GM21529 (cell line): ENCODE results near the gene SLC9A3.
"Not testable (repeated sequence)": the region's sequence is repeated elsewhere in the genome, so short reads cannot be mapped to it uniquely, and the experiment has no call there.

ENCODE experiments used
- ATAC-seq: cut with Tn5 transposase; IDR thresholded peaks from one replicate; pipeline ENCODE4 v1.9.1; 2021; ENCODE audit not compliant: unreplicated experiment

SLC9A3 gene

DNA sequence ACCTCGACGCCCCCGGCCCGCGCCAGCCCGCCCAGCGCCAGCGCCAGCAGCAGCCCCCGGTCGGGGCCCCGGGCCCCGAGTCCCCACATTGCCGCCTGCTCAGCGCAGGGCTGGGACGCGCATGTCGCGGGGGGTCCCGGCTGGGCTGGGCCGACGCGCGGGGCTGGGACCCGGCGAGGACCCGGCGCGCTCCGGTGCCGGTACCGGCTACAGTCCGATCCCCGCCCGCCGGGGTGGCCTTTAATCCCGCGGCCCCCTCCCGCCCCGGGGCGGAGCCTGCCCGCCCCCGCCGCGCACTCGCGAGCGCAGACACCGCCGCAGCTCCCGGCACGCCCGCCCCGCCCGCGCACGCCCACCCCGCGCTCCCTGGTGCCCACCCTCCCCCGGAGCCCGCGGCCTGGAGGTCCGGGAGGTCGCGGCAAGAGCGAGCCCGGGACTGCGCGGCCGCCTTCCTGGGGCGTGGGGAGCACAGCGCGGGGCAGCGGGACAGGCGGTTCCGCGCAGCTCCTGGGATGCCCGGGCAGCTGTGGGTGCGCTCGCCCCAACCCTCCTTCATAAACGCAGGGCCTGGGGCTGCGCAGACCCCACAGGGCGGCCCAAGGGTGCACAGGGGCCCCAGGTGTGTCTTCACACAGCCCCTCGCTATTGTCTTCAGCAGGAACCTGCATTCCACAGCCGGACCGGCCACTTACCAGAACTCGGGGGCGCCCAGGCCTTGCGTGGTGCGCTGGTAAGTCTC lies at the start of gene SLC9A3:
Gene SLC9A3, minus strand, starts transcription at position 216 of the 739 bp plus-strand sequence.
- no peak for ATAC-seq

DNA sequence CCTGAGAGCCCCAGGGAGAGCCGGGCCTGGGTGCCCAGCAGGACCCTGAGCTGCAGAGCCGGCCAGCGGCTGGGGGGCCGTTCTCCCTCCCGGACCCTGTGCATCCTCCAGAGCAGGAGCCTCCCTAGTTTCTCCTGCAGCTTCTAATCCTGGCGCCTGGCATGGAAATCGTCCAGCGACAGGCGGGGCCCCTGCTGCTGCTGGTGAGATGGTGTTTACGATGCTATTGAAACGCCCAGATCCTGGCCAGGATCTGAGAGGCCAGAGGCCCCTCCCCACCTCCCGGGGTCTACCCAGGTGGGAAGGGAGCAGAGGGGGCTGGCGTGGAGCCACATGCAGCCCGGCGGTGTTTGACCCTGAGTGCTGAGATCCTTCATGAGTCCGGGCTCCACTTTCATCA lies 49.7 kb upstream of the SLC9A3 start:
- no peak for ATAC-seq

DNA sequence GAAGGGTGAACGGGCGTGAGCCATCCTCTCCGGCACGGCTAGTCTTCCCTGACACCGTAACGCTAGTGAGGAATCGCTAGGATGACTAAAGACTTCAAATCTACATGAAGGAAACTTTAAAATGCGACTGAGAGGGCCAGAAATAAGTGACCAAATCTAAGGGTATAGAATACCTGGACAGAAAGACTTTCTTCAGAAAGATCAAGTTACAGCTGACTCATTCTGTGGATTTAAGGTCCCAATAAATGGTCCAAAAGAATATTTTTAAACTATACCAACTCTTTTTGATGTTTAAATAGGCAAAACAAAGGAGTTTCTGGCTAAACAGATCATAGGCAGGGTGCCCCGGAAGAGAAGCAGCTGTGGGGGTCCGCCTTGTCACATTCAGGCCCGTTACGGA lies 49.0 kb upstream of the SLC9A3 start:
- ATAC-seq = no peak

DNA sequence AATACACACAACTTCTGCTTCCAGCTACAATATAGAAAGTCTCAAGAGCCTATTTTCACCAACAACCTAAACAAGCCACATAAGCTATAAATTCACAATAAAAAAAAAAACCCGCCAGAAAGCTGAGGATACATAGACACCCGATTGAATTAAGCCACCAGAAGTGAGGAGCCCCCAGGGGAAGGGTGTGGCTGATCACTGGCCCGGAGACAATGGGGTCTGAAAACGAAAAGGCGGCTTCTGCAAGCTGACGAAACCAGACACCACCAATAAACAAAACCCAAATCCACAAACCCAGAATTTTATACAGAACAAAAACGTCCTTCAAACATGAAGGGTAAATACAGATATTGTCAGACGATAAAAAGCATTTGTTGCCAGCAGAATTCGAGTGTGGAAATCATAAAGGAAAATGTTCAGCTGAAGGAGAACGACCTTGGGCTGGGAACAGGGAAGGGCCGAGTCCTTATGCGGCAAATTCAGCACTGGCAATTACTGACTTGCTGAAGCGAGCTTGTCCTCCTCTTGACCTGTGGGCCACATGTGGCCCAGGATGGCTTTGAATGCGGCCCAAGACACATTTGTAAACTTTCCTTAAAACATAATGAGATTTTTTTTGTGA lies 48.3 kb upstream of the SLC9A3 start:
- ATAC-seq = no peak

DNA sequence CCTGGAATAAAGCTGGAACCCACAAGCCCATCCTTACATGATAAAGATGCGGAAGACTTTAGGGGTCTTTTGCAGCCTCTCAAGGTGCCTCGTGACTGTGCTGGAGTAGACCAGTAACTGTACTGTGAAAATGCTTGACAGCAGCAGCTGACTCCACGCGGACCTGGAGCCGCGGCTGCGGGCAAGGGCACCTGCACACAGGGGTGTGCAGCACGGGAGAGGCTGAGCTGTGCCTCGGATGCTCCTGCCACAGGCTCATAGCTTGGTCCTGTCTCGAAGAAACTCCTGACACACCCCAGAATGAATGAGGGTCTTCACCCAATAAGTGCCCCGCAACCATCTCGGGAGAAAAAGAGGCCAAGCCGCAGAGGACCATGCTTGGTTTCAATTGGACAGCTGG lies 47.5 kb upstream of the SLC9A3 start:
- no peak for ATAC-seq

DNA sequence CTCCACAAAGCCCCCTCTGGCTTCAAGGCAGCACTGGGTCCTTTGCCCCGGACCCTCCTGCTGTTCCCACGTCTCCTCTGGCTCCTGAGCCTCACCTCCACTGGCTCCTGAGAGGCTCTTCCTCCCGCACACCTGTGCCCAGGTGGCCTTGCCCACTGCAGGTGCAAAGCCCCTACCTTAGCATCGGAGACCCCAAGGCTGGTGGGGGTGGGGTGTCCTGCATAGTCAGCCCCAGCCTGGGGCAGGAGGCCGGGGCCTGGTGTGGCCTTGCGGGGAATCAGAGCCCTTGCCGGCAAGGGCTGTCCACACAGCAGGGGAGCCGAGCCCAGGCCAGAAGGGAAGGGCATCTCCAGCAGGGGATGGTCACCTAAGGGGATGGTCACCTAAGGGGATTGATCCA lies 46.6 kb upstream of the SLC9A3 start:
- ATAC-seq = no peak

DNA sequence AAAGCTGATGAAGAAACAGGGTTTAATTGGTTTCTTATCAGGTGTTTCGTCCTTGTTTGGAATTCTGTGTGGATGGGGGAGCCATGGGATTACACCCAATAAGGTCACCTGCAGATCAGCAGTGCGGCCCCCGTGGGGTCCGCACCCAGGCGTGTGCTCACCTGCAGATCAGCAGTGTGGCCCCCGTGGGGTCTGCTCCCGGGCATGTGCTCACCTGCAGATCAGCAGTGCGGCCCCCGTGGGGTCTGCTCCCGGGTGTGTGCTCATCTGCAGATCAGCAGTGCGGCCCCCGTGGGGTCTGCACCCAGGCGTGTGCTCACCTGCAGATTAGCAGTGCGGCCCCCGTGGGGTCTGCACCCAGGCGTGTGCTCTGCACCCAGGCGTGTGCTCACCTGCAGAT lies 46.2 kb upstream of the SLC9A3 start:
- no peak for ATAC-seq

DNA sequence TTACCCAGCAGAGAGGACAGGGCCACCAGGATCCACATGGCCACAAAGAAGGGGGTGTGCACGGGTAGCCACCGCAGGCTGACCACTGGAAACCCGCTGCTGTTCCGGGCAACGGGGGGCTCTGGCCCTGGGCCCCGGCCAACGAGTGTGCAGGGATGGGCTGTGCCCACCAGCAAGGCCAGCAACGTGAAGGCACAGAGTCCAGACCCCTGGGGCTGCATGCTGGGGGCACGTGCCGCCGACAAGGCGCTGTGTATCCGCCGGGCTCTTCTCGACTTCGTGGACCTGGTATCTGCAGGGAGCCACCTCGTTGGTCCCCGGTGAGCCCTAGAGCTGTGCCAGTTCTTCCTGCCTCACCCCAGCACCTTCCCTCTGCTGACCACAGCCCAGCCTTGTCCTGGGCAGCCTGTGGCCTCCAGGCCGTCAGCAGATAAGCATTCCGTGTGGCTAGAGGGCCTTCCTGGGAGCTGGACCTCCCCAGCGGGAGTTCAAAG lies 45.7 kb upstream of the SLC9A3 start:
- ATAC-seq = no peak

DNA sequence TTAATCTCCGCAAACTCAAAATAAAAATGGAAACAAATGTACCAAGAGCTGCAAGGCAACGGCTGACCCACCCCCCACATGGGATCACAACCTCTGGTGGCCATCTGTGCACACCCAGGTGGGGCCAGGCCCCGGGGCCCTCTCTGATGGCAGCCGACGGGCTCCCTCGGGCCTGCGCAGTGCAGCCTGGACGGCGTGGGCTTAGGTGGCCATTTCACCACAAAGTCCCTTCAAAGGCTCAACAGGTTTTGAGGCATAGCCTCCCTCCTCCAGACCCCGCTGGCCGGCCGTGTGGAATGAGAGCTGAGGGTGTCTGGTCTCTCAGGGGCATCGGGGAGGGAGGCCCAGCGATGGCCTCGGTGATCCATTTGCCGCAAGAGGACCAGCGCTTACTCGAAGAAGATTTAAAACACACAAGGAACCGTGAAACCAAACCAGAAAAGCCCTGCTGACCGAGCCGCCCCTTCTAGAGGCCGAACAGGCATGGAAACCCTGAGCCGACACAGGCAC lies 45.2 kb upstream of the SLC9A3 start:
- ATAC-seq = no peak

DNA sequence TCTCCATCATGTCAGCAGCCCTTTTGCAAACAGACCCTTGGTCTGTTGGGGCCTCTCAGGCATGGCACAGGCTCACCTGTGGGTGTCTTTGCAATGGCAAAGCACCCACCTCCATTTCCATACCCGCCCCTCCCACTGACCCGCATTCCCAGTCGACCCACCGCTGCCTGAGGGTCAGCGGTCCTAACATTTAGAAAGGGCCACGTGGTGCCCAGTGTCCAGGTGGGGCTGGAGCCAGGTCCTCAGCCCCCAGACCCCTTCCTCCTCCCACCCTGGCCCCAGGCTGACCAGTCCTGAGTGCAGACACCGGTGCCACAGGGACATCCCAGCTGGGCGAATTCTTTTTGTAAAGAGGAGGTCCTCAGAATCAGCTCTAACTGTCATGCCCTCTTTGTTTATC lies 44.6 kb upstream of the SLC9A3 start:
- no peak for ATAC-seq

DNA sequence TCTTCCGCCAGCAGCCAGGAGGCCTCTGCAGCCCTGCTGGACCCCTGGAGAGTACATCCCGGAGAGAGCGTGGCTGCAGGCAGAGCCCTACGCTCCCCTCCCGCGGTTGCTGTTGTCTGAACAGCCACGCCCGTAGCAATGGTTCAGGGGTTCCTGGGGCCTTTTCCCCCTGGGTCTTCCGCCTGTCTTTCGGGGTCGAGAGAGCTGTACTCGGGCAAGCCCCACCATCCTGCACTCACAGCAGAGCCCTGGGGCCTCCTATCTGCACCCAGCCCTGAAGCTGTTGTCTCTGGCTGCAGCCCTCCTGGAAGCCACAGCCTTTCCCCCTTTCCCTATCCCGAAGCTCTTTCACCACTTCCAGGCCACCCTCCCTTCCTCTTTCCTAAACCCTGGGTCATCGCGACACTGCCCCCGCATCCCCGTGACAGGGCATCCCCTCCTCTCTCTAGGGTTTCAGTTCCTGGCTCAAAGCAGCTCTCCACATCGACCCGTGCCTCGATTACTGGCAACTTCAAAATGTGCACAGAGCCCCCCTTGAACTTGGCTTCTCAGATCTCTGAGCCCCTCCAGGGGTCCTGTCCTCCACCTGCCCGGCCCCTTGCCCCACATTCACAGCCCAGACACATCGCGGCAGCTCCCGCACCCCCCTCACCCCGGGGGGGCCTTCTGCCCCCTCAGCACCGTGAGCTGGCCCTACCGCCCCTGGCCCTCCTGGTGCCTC lies 44.0 kb upstream of the SLC9A3 start:
- no peak for ATAC-seq

DNA sequence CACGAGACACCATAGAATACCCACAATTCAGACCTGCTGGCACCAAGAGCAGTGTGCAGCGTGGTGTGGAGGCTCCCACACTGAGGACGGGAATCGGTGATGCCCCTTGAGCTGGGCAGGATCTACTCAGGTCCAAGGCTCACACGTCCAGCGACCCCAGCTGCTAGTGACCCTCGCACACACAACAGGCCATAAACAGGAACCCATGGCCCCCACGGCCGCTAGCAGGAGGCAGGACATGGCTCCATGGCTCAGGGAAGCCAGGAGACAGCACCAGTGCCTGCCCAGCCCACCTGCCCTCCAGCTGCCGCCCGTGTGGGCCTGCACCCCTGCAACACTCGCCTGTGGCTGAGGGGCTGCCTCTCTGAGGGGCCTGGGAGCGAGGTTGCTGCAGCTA lies 43.4 kb upstream of the SLC9A3 start:
- no peak for ATAC-seq

DNA sequence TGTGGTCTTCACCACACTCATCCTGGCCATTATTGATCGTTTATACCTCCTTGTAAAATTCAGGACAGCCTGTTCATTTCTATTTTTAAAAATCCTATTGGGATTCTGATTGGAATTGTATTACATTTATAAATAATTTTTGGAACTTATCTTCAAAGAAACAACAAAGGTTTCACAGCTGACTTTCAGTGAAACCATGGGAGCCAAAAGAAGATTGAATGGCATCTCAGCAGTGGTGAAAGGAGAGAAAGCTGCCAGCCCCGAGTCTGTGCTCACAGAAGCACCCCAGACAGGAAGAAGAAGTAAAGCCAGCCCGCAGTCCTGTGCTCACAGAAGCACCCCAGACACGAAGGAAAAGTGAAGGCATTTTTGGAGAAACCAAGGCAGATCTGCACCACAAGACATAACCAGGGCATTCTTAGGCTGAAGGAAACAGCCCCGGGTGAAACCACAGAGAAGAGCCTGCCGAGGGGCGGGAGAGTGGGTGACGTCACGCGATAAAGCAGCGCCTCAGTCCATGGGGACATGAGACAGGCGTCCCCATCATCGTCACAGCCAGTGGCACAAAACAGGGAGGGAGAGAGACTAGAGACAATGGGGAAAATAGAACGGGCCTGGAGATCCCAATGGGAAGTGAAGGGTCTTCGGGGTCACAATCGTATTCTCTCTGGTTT lies 42.5 kb upstream of the SLC9A3 start:
- no peak for ATAC-seq

DNA sequence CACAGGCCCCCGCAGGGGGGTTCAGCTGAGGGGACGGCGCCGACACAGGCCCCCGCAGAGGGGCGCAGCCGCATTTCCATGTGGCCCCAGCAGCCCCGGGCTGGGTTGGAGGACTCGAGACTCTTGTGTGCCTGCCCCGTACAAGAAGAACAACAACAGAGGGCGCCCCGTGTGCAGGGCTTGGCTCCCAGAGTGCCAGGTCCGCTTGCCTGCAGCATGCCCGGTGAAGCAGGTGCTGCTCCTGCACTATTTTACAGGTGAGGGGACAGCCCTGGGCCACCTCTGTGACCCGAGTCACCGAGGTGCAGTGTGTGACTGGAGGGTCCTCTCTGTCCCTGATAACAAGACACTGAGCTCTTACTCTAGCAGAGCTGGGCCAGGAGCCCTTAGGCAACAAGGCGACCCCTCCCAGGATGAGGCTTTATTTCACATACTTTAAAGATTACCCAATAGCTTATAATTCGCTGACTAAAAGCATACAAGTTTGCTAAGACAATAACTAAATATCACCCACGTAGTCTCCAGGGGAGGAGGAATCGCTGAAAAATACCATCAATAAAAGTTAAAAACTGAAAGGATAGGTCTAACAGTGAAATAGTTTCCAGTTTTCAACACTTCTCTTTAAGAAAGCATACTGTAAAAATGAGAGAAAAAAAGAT lies 41.7 kb upstream of the SLC9A3 start:
- no peak for ATAC-seq

DNA sequence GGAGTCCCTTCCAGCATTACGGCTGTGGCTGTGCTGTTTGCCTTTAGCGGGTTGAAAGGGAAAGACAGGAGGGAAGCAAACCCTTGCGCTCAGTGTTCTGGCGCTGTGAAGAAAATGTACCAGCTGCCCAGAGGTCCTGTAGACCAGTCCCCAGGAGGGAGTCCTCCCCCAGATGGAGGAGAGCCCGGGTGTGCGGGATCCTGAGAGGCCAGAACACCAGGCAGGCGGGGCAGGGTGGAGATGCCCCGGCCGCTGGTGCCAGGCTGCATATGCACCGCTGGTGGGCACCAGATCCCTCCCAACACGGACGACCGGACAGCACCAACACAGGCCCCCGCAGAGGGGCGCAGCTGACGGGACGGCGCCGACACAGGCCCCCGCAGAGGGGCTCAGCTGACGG lies 37.2 kb upstream of the SLC9A3 start:
- no peak for ATAC-seq

DNA sequence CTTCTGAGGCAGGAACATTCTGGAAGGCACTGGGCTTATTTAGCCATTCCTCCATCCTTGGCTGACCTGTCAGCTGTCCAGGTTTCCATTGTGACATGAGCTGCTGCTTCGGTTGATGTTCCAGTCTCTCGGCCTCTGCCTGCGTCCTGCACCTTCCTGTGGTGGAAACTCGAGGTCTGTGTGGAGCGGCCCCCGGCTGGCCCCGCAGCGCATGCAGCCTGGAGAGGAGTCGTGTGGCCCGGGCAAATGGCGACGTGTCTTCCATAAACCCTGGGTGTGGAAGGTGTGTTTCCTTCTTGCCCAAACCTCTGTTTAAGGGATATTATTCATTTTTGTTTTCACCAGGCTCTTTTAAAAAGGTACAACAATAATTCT lies 36.5 kb upstream of the SLC9A3 start:
- no peak for ATAC-seq

DNA sequence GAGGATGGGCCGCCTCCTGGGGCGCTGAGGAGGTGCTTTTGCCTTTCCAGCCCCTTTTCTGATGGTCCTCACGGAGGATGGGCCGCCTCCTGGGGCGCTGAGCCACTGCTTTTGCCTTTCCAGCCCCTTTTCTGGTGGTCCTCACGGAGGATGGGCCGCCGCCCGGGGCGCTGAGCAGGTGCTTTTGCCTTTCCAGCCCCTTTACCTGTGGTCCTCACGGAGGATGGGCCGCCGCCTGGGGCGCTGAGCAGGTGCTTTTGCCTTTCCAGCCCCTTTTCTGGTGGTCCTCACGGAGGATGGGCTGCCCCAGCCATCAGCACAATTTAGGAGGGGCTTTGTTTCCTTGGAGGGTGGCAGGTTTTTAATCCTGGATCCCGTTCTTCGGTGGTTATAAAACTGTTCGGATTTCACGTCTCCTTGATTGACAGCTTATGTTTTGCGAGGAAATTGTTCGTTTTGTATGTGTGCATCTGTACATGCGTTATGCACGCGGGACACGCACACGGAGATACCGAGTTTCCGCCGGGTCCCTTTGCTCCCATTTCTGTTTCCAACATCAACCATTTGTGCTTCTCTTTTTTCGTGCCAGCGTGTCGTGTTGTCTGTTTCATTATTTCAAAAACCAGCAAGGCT lies 34.7 kb upstream of the SLC9A3 start:
- no peak for ATAC-seq

DNA sequence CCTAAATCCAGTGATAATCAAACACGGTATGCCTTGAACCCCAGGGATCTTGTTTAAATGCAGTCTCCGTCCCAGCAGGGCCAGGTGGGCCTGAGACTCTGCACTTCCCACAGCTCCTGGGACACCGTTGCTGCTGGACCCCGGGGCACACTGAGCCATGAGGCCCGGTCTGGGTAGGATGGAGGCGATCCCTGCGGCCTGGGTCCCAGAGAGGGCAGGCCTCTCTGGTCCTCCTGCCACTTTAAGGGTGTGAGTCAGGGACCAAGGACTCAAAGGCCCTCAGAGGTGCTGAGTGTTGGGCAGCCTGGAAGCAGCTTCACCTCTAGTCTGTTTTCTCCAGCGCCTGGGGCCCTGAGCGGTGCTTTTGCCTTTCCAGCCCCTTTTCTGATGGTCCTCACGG lies 34.1 kb upstream of the SLC9A3 start:
- no peak for ATAC-seq

DNA sequence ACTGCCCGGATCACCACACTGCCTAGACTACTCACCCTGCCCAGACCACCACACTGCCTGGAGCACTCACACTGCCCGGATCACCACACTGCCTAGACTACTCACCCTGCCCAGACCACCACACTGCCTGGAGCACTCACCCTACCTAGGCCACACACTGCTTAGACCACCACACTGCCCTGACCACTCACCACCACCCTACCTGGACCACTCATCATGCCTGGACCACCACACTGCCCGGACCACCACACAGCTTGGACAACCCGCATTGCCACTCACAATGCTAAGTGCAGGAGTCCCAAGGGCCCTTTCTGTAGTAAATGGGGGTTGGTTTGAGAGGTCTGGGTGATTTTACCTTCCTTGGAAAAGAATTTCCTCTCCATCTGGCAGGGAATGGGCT lies 33.7 kb upstream of the SLC9A3 start:
- not testable (repeated sequence) for ATAC-seq

DNA sequence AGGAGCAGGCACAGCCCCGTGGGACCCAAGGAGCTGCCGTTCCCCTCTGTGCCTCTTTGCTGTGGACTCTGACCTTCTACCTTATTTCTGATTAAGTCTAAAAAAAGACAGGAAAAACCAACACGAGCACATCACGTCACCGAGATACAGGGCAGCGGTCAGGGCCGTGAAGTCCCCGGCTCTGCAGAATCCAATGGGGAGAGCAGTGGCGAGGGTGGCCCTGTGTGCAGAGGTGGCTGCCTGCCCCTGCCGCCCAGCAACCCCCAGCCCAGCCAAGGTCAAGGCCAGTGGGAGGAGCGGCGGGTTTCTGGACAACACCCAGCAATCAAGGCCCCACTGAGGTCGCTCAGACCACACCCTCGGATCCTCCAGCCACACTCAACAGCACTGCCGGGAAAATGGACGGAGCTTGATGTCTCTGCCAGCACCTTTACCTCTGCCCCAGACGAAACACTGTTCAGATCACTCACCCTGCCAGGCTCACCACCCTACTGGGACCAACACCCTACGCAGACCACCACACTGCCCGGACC lies 32.7 kb upstream of the SLC9A3 start:
- no peak for ATAC-seq
